ENCODE data around the gene CRACR2B. TPM values are rescaled to one million over a fixed set of nuclear protein-coding genes. Genes with fewer than 3 reads are reported as not detected.

CRACR2B gene
- total RNA-seq, 1 donor from 2014 or later: 0.57 TPM

- peak overlapping the region; percentile 98 for H3K27ac Mint-ChIP-seq (ENCODE audit: unreplicated experiment)
- peaks cover 16% of the 10 kb centered on the region for H3K36me3 Mint-ChIP-seq (ENCODE audit: low read depth)
- peaks cover 37% of the 10 kb centered on the region for H3K4me1 Mint-ChIP-seq (ENCODE audit: low read depth)
- peak overlapping the region; percentile 85 for H3K4me3 Mint-ChIP-seq (ENCODE audit: unreplicated experiment)
- H3K9me3 Mint-ChIP-seq (ENCODE audit: low read depth): no peaks in the 10 kb centered on the region
- no peak for DNase-seq (ENCODE audit: low spot score)
- no peaks in the 10 kb centered on the region for H3K27me3 Mint-ChIP-seq (ENCODE audit: low read depth)
- peak; percentile 47 for TF ChIP-seq CTCF (IDR thresholded peaks at IDR 0.05)
Measured at GRCh38 chr11:810040-810567, 17.6 kb upstream of the CRACR2B start.

- Mint-ChIP-seq H3K27ac (ENCODE audit: unreplicated experiment) (peak overlapping the region; percentile 78), H3K4me1 (ENCODE audit: low read depth) (peaks cover 33% of the 10 kb centered on the region), H3K4me3 (ENCODE audit: unreplicated experiment) (peak overlapping the region; percentile 85), H3K36me3 (ENCODE audit: low read depth) (peaks cover 16% of the 10 kb centered on the region), H3K9me3 (ENCODE audit: low read depth) (no peaks in the 10 kb centered on the region), H3K27me3 (ENCODE audit: low read depth) (no peaks in the 10 kb centered on the region)
- TF ChIP-seq CTCF (IDR thresholded peaks at IDR 0.05): no peak
- no peak for DNase-seq (ENCODE audit: low spot score)
Measured at GRCh38 chr11:811446-812245, 16.1 kb upstream of the CRACR2B start.

- Mint-ChIP-seq H3K4me3 (ENCODE audit: unreplicated experiment) (no peak overlapping the region), H3K4me1 (ENCODE audit: low read depth) (peaks cover 33% of the 10 kb centered on the region), H3K27me3 (ENCODE audit: low read depth) (no peaks in the 10 kb centered on the region), H3K36me3 (ENCODE audit: low read depth) (peaks cover 16% of the 10 kb centered on the region), H3K27ac (ENCODE audit: unreplicated experiment) (no peak overlapping the region), H3K9me3 (ENCODE audit: low read depth) (no peaks in the 10 kb centered on the region)
- TF ChIP-seq CTCF (IDR thresholded peaks at IDR 0.05): no peak
- DNase-seq (ENCODE audit: low spot score): no peak
Measured at GRCh38 chr11:812390-812789, 15.3 kb upstream of the CRACR2B start.

DNA sequence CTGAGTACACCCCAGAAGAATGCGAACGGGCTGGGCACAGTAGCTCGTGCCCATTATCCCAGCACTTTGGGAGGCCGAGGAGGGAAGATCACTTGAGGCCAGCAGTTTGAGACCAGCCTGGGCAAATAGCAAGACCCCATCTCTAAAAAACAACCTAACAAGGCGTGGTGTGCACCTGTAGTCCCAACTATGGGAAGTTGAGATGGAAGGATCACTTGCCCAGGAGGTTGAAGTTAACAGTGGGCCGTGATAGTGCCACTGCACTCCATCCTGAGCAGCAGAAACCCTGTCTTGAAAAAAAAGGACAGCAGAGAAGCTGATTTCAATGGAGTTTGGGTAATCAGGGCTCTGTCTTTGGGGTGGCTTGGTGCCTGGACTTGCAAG lies 14.7 kb upstream of the CRACR2B start:
- DNase-seq (ENCODE audit: low spot score): no peak
- no peak for TF ChIP-seq CTCF (IDR thresholded peaks at IDR 0.05)
- Mint-ChIP-seq H3K27me3 (ENCODE audit: low read depth) (no peaks in the 10 kb centered on the region), H3K4me1 (ENCODE audit: low read depth) (peaks cover 29% of the 10 kb centered on the region), H3K9me3 (ENCODE audit: low read depth) (no peaks in the 10 kb centered on the region), H3K4me3 (ENCODE audit: unreplicated experiment) (no peak overlapping the region), H3K36me3 (ENCODE audit: low read depth) (peaks cover 16% of the 10 kb centered on the region), H3K27ac (ENCODE audit: unreplicated experiment) (no peak overlapping the region)

- H3K9me3 Mint-ChIP-seq (ENCODE audit: low read depth): no peaks in the 10 kb centered on the region
- peaks cover 28% of the 10 kb centered on the region for H3K4me1 Mint-ChIP-seq (ENCODE audit: low read depth)
- H3K4me3 Mint-ChIP-seq (ENCODE audit: unreplicated experiment): no peak overlapping the region
- DNase-seq (ENCODE audit: low spot score): no peak
- no peaks in the 10 kb centered on the region for H3K27me3 Mint-ChIP-seq (ENCODE audit: low read depth)
- peaks cover 16% of the 10 kb centered on the region for H3K36me3 Mint-ChIP-seq (ENCODE audit: low read depth)
- peak overlapping the region; percentile 38 for H3K27ac Mint-ChIP-seq (ENCODE audit: unreplicated experiment)
- TF ChIP-seq CTCF (IDR thresholded peaks at IDR 0.05): no peak
Measured at GRCh38 chr11:813456-814096, 14.1 kb upstream of the CRACR2B start.

All from chondrocyte (in vitro differentiated cells).